Omental fat pad (tissue), 4 donors: Measurements from ENCODE around the gene CDK17. TPM values are rescaled to one million over a fixed set of nuclear protein-coding genes. Genes with fewer than 3 reads are reported as not detected.
"Not testable (repeated sequence)": the region's sequence is repeated elsewhere in the genome, so short reads cannot be mapped to it uniquely, and the experiment has no call there.

Experiments used
- ATAC-seq: fragments of 150-250 bp; one replicate; pipeline ENCODE4 v1.9.1; 2016; ENCODE audit warnings: mild to moderate bottlenecking, moderate library complexity; ENCODE audit not compliant: low FRiP score
- DNase-seq: peaks from one replicate; pipeline ENCODE4 v3.0.0-alpha.2; 2019; ENCODE audit warnings: low spot score
- CTCF ChIP-seq, 3 donors: fragments of 450-650 bp; IDR thresholded peaks; one replicate each; pipeline ENCODE4 v1.5.1; 2016 to 2017; ENCODE audit warnings: antibody characterized with exemption in 3 of 3, mild to moderate bottlenecking in 3 of 3, moderate library complexity in 2 of 3
- total RNA-seq, 4 donors: library from RNA; depleted of rRNA; stranded (reverse); fragments of >200 nt; gene quantifications; one replicate each; pipeline ENCODE4 v1.1.0, GENCODE V29; 2016

CDK17 gene
- total RNA-seq, 4 donors from 2014 or later, result 35.8 to 107 (median 100) TPM

GRCh38 chr12:96441816-96442215, 41.6 kb upstream of the CDK17 start:
- no peak for ATAC-seq
- DNase-seq, result no peak
- no peak for TF ChIP-seq CTCF (IDR thresholded peaks at IDR 0.05)

GRCh38 chr12:96438330-96438729, 38.1 kb upstream of the CDK17 start:
- TF ChIP-seq CTCF (IDR thresholded peaks at IDR 0.05), result no peak
- DNase-seq, result no peak
- ATAC-seq, result no peak

GRCh38 chr12:96437171-96437445, 36.9 kb upstream of the CDK17 start:
- no peak for TF ChIP-seq CTCF (IDR thresholded peaks at IDR 0.05)
- ATAC-seq, result no peak

GRCh38 chr12:96436366-96437170, 36.3 kb upstream of the CDK17 start:
- ATAC-seq (no peak), DNase-seq (no peak)
- TF ChIP-seq CTCF (IDR thresholded peaks at IDR 0.05), result no peak

More at GRCh38 chr12:96437171-96437445, 36.9 kb upstream of the CDK17 start:
- no peak for DNase-seq

GRCh38 chr12:96434107-96434506, 33.9 kb upstream of the CDK17 start:
- ATAC-seq (no peak), DNase-seq (no peak)
- no peak for TF ChIP-seq CTCF (IDR thresholded peaks at IDR 0.05)

GRCh38 chr12:96432496-96433321, 32.5 kb upstream of the CDK17 start:
- DNase-seq, ATAC-seq: not testable (repeated sequence)

- DNase-seq (no peak), ATAC-seq (no peak)
- no peak for TF ChIP-seq CTCF (IDR thresholded peaks at IDR 0.05)
Observed at GRCh38 chr12:96431067-96431466, 30.8 kb upstream of the CDK17 start.
